K562 (cell line): ENCODE results near the gene ANKH.

ENCODE experiments used
- CTCF ChIP-seq, 3 experiments: IDR thresholded peaks in 2 of 3; conservative IDR thresholded peaks in 1 of 3; 2 replicates each; pipeline ENCODE4 v1.5.1; 2011 to 2012; ENCODE audit warnings: low read length in 3 of 3, mild to moderate bottlenecking in 3 of 3, control low read depth in 2 of 3, improper control_type of control experiment in 1 of 3, inconsistent platforms in 1 of 3, low read depth in 1 of 3, mixed read lengths in 1 of 3, moderate library complexity in 1 of 3; ENCODE audit not compliant: insufficient read depth in 2 of 3
- EP300 ChIP-seq: IDR thresholded peaks from 2 replicates; pipeline ENCODE4 v1.6.1; 2012; ENCODE audit warnings: low read length, improper control_type of control experiment
- POLR3A ChIP-seq: IDR thresholded peaks from 2 replicates; pipeline ENCODE4 v1.6.1; 2011; ENCODE audit warnings: borderline replicate concordance, mild to moderate bottlenecking, moderate library complexity; ENCODE audit not compliant: insufficient read length, insufficient read depth; ENCODE audit errors: extremely low read depth
- ZNF644 ChIP-seq: fragments of 200-800 bp; sonication (Bioruptor generic); IDR thresholded peaks from 2 replicates; pipeline ENCODE4 v1.6.1; 2016; ENCODE audit warnings: low read depth, missing genetic modification characterization, missing compliant biosample characterization

- TF ChIP-seq EP300: no peak
- TF ChIP-seq CTCF (IDR thresholded peaks at IDR 0.05 in 2 of 3, conservative IDR thresholded peaks at IDR 0.05 in 1 of 3; ENCODE audit: insufficient read depth in 2 of 3, low read depth in 1 of 3, low read length in 3 of 3): no peak
- no peak for TF ChIP-seq ZNF644 (tag)
- TF ChIP-seq POLR3A: no peak
Observed at GRCh38 chr5:14840624-14841023, 31.0 kb downstream of the ANKH start.
